Glutamatergic neuron (in vitro differentiated cells): Measurements from ENCODE around the gene PSMA5. TPM values are rescaled to one million over a fixed set of nuclear protein-coding genes. Genes with fewer than 3 reads are reported as not detected.
"Not testable (repeated sequence)": the region's sequence is repeated elsewhere in the genome, so short reads cannot be mapped to it uniquely, and the experiment has no call there.

ENCODE experiments used
- DNase-seq: peaks from one replicate; pipeline ENCODE4 v3.0.0; 2022
- H3K27ac Mint-ChIP-seq: one replicate; pipeline ENCODE4 v1.8.0; 2020; ENCODE audit warnings: mild to moderate bottlenecking, mixed read lengths, inconsistent platforms; ENCODE audit not compliant: unreplicated experiment
- H3K27me3 Mint-ChIP-seq: one replicate; pipeline ENCODE4 v1.8.0; 2020; ENCODE audit warnings: mild to moderate bottlenecking, moderate library complexity, mixed read lengths, inconsistent platforms; ENCODE audit not compliant: unreplicated experiment
- H3K36me3 Mint-ChIP-seq: one replicate; pipeline ENCODE4 v1.8.0; 2020; ENCODE audit warnings: mild to moderate bottlenecking, mixed read lengths, inconsistent platforms; ENCODE audit not compliant: unreplicated experiment
- H3K4me1 Mint-ChIP-seq: one replicate; pipeline ENCODE4 v1.8.0; 2020; ENCODE audit warnings: mild to moderate bottlenecking, low read depth, mixed read lengths, inconsistent platforms; ENCODE audit not compliant: unreplicated experiment
- H3K4me3 Mint-ChIP-seq: one replicate; pipeline ENCODE4 v1.8.0; 2020; ENCODE audit warnings: mild to moderate bottlenecking, mixed read lengths, inconsistent platforms; ENCODE audit not compliant: unreplicated experiment
- H3K9me3 Mint-ChIP-seq: one replicate; pipeline ENCODE4 v1.8.0; 2020; ENCODE audit warnings: mild to moderate bottlenecking, moderate library complexity, mixed read lengths, inconsistent platforms; ENCODE audit not compliant: unreplicated experiment
- CTCF ChIP-seq: fragments of 200-600 bp; sonication (generic); IDR thresholded peaks from one replicate; pipeline ENCODE4 v1.5.0; 2021; ENCODE audit not compliant: partially characterized antibody, unreplicated experiment
- total RNA-seq: library from RNA; stranded (reverse); fragmentation: NEBNext Ultra II Directional; extraction: Animal tissue kit (Norgen Biotek cat#: 25700); gene quantifications from one replicate; pipeline ENCODE4 v1.2.1, GENCODE V29; 2021; ENCODE audit not compliant: unreplicated experiment

Gene PSMA5
- total RNA-seq, 1 donor from 2014 or later = 54.0 TPM

GRCh38 chr1:109383087-109383779, 43.0 kb downstream of the PSMA5 start:
- Mint-ChIP-seq H3K4me3 (no peak overlapping the region), H3K27me3 (no peaks in the 10 kb centered on the region), H3K36me3 (peaks cover 7% of the 10 kb centered on the region), H3K27ac (no peak overlapping the region), H3K4me1 (peaks cover 18% of the 10 kb centered on the region), H3K9me3 (no peaks in the 10 kb centered on the region)
- no peak for TF ChIP-seq CTCF
- no peak for DNase-seq

DNA sequence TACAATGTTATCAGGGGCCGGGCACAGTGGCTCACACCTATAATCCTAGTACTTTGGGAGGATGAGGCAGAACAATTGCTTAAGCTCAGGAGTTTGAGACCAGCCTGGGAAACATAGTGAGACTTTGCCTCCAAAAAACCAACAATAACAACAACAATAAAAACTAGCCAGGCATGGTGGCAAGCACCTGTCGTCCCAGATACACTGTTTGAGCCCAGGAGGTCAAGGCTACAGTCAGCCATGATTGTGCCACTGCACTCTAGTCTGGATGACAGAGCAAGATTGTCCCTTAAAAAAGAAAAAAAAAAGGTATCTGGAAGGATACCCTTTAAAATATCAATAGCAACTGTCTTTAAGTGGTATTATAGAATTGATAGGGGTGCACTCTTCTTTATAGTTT, 44.7 kb downstream of the PSMA5 start:
- H3K27ac Mint-ChIP-seq = no peak overlapping the region
- H3K4me1 Mint-ChIP-seq = peaks cover 18% of the 10 kb centered on the region

GRCh38 chr1:109379907-109380306, 46.3 kb downstream of the PSMA5 start:
- peaks cover 15% of the 10 kb centered on the region for H3K4me1 Mint-ChIP-seq
- H3K9me3 Mint-ChIP-seq = no peaks in the 10 kb centered on the region
- no peak overlapping the region for H3K27ac Mint-ChIP-seq
- H3K27me3 Mint-ChIP-seq = no peaks in the 10 kb centered on the region
- H3K36me3 Mint-ChIP-seq = peaks cover 7% of the 10 kb centered on the region
- no peak overlapping the region for H3K4me3 Mint-ChIP-seq
- no peak for DNase-seq
- no peak for TF ChIP-seq CTCF

More for the DNA sequence above, 44.7 kb downstream of the PSMA5 start:
- TF ChIP-seq CTCF = no peak
- no peaks in the 10 kb centered on the region for H3K9me3 Mint-ChIP-seq
- H3K4me3 Mint-ChIP-seq = no peak overlapping the region
- H3K27me3 Mint-ChIP-seq = no peaks in the 10 kb centered on the region
- H3K36me3 Mint-ChIP-seq = peaks cover 7% of the 10 kb centered on the region
- DNase-seq = no peak

DNA sequence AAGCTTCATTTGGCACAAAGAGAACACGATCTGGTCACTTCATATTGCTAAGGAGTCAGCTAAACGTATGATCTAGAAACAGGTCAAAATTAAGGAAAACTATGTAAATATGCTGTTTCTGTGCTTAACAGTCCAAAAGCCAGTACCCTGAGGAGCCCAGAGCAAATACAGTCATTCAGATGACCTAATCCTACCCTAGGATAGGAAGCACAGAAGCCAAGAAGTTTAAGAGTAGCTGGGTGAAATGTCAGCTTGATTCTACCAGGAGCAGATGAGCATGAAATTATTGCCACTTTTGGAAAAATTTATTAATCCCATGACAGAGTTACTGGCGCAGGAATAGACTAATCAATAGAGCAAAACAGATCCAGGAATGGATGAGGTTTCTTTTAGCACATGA, 46.8 kb downstream of the PSMA5 start:
- Mint-ChIP-seq H3K4me1 (peaks cover 15% of the 10 kb centered on the region), H3K36me3 (peaks cover 6% of the 10 kb centered on the region), H3K9me3 (no peaks in the 10 kb centered on the region), H3K27me3 (no peaks in the 10 kb centered on the region), H3K27ac (no peak overlapping the region), H3K4me3 (no peak overlapping the region)
- TF ChIP-seq CTCF = no peak
- DNase-seq = no peak

GRCh38 chr1:109377698-109378097, 48.5 kb downstream of the PSMA5 start:
- Mint-ChIP-seq H3K9me3 (peaks cover 2% of the 10 kb centered on the region), H3K27ac (no peak overlapping the region), H3K4me1 (peaks cover 4% of the 10 kb centered on the region), H3K36me3 (no peaks in the 10 kb centered on the region), H3K27me3 (no peaks in the 10 kb centered on the region), H3K4me3 (no peak overlapping the region)
- DNase-seq = no peak
- no peak for TF ChIP-seq CTCF

DNA sequence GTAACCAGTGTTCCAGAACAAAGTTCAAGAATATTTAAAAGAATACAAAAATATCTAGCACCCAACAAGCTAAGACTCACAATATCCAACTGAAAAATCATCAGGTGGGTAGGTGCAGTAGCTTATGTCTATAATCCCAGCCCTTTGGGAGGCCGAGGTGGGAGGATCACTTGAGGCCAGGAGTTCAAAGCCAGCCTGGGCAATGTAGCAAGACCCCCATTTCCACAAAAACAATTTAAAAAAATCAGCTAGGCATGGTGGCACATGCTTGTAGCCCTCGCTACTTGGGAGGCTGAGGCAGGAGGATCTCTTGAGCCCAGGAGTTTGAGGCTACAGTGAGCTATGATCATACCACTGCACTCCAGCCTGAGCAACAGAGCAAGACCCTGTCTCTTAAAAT, 52.6 kb downstream of the PSMA5 start:
- H3K36me3 Mint-ChIP-seq, H3K9me3 Mint-ChIP-seq, H3K27me3 Mint-ChIP-seq, H3K27ac Mint-ChIP-seq, H3K4me1 Mint-ChIP-seq, DNase-seq, H3K4me3 Mint-ChIP-seq: not testable (repeated sequence)
